ENCODE data around the gene NUDCD3. TPM values are rescaled to one million over a fixed set of nuclear protein-coding genes. Genes with fewer than 3 reads are reported as not detected.
A peak's percentile ranks its signal among the peaks of the same experiment; 100 is the strongest.

Gene NUDCD3
- total RNA-seq, 2 donors from 2014 or later: 70.8 to 108 TPM

DNA sequence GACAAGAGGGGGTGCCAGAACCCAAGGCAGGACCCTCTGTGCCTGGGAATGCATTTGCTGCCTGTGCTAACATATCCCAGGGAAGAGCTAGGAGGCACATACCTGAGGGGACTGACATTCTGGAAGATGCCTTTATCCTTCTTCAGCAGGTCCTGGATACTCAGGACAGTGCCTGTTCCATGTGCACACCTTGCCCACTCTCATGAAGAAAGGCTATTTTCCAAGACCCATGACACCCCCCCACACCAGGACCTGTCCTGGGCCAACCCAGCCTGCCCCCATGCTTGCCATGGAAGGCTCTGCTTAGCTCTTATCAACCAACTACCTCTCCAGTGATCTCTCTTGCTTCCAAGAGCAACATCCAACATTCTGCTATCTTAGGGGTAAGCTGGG, 97.8 kb downstream of the NUDCD3 start:
- Mint-ChIP-seq H3K9me3 (no peaks in the 10 kb centered on the region), H3K4me1 (ENCODE audit: low read depth in 2 of 2) (peaks cover 6 to 12% of the 10 kb centered on the region in 2 donors), H3K36me3 (peaks cover 2% of the 10 kb centered on the region), H3K4me3 (no peak overlapping the region), H3K27ac (peak overlapping the region in 1 of 2 donors; percentile 71), H3K27me3 (no peaks in the 10 kb centered on the region)
- DNase-seq (ENCODE audit: low spot score) (peak; percentile 45), ATAC-seq (no peak)

DNA sequence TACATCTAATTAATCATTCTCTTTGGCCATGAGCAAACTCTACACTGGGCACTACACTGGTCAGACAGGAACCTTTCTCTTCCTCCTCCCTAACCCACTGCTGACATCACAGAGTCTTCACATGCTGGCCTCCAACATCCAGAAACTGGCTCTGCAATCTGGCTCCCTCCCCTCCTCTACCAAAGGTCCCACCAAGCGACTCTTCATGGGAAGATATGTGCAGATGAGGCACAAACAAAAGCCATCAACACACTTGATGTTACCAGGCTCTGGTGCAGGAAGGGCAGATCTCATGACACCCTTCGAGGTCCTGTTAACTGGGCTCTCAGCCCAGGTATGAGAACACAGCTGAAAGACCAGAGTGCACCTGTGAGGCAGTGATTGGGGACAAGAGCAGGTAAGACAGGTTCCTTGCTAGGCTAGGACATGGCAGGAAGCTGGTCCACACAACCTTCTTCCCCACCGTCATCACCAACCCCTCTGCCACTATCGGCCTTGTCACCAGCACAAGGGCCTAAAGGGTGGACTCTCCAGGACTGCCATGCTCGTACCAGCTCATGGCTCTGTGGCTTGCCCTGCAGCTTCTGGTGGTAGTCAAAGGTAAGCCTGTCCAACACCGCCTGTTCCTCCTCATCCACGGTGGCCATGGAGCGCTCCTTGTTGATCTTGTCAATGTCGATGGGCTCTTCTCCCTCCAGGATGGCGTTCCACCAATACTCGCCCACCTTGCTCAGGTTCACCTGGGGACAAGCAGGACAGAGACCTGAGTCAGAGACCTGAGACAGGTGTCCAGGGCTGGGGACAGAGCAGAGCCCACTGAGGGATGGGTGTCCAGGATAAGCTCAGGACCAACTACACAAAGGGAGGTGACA, 98.5 kb downstream of the NUDCD3 start:
- peaks cover 8% of the 10 kb centered on the region for H3K36me3 Mint-ChIP-seq
- H3K27me3 Mint-ChIP-seq: no peaks in the 10 kb centered on the region
- peak; percentile 37 for DNase-seq (ENCODE audit: low spot score)
- H3K4me1 Mint-ChIP-seq (ENCODE audit: low read depth in 2 of 2): peaks cover 1 to 8% of the 10 kb centered on the region in 2 donors
- ATAC-seq: peak in 1 of 2 donors; percentile 31
- no peaks in the 10 kb centered on the region for H3K9me3 Mint-ChIP-seq
- H3K4me3 Mint-ChIP-seq: no peak overlapping the region
- H3K27ac Mint-ChIP-seq: peak overlapping the region in 1 of 2 donors; percentile 71

DNA sequence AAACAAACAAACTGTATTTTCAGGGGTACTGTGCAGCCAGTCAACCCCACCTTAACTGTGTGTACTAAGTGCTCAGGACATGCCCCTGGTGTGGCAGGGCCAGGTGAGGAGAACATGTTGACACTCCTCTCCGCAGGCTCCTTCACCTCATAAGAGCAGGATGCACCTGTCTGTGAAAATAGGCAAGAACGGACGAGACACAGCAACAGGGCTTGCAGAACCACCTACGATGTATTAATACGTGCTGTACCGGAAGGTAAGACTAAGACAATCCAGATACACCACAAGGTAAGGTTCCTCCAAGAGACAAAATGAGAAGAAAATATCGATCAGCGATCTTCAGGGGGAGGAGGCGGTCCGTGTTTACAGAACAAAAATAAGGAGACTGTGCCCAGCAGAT, 99.3 kb downstream of the NUDCD3 start:
- Mint-ChIP-seq H3K27me3 (no peaks in the 10 kb centered on the region), H3K9me3 (no peaks in the 10 kb centered on the region), H3K27ac (no peak overlapping the region), H3K4me1 (ENCODE audit: low read depth in 2 of 2) (peaks cover 0 to 4% of the 10 kb centered on the region in 2 donors), H3K4me3 (no peak overlapping the region), H3K36me3 (peaks cover 9% of the 10 kb centered on the region)
- ATAC-seq: no peak
- DNase-seq (ENCODE audit: low spot score): no peak

DNA sequence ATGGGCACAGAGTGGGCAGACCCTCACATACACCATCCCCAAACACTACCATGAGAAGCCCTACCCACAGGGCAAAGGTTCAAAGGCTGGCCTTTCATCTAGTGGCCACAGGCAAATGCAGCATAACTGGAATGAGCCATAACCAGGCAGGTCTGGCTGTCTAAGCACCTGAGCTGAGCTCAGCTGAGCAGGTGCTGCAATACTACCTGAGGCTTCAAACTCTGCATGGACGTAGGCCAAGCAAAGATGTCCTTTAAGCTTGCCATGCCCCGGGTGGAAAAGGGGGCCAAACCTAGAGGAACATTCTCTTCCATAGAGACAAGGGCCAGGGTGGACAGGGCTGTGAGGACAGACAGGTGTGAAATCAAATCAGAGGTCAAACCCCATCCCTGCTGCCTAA, 99.8 kb downstream of the NUDCD3 start:
- H3K4me1 Mint-ChIP-seq (ENCODE audit: low read depth in 2 of 2): peaks cover 0 to 4% of the 10 kb centered on the region in 2 donors
- no peak for ATAC-seq
- peaks cover 9% of the 10 kb centered on the region for H3K36me3 Mint-ChIP-seq
- H3K9me3 Mint-ChIP-seq: no peaks in the 10 kb centered on the region
- peak; percentile 13 for DNase-seq (ENCODE audit: low spot score)
- no peak overlapping the region for H3K27ac Mint-ChIP-seq
- no peak overlapping the region for H3K4me3 Mint-ChIP-seq
- H3K27me3 Mint-ChIP-seq: no peaks in the 10 kb centered on the region

DNA sequence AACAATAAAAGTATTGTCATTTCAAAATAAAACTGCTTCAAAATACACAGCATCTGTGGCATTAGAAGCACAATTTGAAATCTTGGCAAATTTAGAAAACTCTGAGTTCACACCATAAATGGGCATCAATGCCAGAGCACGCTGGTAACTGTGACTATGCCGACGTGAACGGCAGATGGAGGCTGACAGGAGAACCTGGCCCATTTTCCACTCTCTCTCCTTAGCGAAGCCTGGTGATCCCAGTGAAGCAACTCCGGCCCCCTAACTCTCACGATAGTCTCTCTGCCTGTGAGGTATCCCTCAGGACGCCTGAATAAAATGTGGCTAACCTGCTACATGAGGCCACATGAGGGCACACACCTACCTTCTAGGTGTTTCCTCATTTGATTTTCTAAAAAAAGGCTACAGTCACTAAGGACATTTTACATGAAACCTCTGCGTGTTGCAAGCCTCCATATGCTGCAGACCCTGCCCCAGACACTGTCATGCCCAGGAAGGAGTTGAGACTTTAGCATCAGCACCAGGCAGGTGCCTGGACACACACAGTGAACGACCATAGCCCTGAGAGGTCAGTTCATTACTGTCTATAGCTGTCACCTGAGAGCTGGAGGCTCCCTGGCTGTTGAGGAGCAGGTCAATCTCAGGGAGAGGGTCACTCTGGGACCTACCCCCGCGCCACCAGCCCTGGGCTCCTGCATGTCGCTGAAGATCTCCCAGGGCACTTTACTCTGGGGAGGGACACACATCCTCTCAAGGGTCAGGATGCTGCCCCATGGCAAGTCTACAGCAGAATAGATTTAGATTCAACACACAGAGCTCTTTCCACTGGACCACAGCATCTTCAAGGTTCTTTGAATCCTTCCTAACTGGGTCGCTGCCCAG, 102.1 kb downstream of the NUDCD3 start:
- Mint-ChIP-seq H3K27ac (no peak overlapping the region), H3K36me3 (peaks cover 15% of the 10 kb centered on the region)
- ATAC-seq: no peak

DNA sequence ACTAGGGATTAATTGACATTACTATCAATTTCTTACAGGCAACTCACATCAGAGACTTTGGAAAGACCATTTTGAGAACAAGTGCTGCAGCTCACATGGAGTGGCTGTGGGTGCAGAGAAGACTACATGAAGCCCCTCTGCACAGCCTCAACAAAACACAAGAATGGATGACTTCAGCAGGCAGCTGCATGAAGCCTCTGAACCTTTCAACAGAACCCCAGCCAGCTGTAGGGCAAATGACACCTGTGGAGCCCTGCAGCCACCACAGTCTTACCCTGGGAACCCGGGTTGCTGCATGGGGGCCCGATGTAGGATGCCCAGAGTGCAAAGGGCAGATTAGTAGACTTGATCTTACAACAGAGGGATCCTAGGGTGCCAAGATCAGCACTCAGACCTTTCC, 103.1 kb downstream of the NUDCD3 start:
- ATAC-seq (no peak), DNase-seq (ENCODE audit: low spot score) (no peak)
- Mint-ChIP-seq H3K9me3 (no peaks in the 10 kb centered on the region), H3K27me3 (no peaks in the 10 kb centered on the region), H3K4me3 (no peak overlapping the region), H3K27ac (no peak overlapping the region), H3K36me3 (peaks cover 15% of the 10 kb centered on the region), H3K4me1 (ENCODE audit: low read depth in 2 of 2) (no peaks in the 10 kb centered on the region)

More for the DNA sequence above, 102.1 kb downstream of the NUDCD3 start:
- peak; percentile 41 for DNase-seq (ENCODE audit: low spot score)
- Mint-ChIP-seq H3K27me3 (no peaks in the 10 kb centered on the region), H3K4me1 (ENCODE audit: low read depth in 2 of 2) (peaks cover 0 to 4% of the 10 kb centered on the region in 2 donors), H3K9me3 (no peaks in the 10 kb centered on the region), H3K4me3 (no peak overlapping the region)

DNA sequence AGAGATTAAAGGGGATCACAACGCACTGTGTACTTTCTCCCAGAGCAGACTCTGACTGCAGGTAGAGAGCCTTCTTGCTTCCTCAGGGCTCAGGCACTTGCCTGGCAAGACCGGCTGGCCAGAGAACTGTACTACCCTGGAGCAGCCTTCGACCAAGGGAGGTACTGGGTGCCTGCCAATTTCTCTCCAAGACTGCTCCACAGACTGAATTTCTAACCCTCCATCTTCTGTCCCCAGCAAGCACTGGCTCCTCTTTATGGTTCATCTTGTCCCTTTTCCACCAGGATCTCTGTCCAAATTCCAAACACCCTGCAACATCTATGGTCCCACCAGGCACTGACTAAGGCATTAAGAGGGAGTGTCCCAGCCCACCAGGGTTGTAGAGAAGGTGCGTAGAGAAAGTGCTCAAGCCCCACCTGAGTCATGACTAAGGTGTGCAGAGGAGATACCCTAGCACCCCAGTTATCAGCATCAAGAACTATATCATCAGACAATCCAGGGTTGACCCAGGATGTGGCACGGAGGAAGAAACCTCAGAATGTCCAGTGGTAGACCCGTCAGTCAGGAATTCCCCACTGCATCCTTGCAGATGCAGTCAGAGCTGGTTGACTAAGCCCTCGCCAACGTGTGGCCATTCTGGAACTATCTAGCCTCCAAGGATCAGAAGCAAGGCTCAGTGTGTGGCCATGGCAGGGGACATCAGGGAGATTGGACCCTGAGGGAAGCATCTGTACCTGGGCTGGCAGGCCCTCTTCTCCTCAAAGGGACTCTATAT, 104.1 kb downstream of the NUDCD3 start:
- DNase-seq (ENCODE audit: low spot score): peak; percentile 18
- no peak for ATAC-seq
- Mint-ChIP-seq H3K36me3 (peaks cover 15% of the 10 kb centered on the region), H3K9me3 (no peaks in the 10 kb centered on the region), H3K4me1 (ENCODE audit: low read depth in 2 of 2) (no peaks in the 10 kb centered on the region), H3K27me3 (no peaks in the 10 kb centered on the region), H3K27ac (no peak overlapping the region), H3K4me3 (no peak overlapping the region)

DNA sequence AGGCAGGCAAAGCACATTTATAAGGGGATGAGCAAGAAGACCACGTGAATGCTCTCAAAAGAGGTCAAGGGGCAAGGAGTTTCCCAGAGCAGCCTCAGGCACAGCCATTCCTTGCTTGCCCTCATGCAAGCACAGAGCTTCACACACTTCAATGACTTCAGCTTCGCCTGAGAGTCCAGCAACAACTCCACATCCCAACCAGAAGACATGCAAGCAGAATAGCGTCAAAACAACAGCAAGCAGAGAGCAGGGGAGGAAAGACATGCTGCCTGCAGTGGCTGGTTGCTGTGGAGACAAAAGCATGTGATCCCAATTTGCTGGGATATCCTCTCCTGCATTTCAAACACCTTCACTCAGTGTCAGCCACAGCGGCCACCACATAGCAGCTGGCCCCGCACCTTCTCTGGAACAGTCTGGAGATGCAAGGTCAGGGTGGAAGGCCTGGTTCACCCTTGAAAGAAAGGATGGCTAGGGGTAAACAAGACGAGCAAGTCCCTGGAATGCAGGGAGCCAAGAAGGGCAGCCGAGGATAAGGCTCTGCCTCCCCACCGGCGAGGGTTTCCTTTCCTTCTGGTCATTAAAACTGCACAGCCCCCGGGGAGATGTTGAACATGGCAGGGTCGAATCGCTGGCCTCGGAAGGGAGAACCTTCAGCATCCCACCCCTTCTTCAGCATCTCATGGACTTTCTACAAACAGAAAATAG, 104.9 kb downstream of the NUDCD3 start:
- no peaks in the 10 kb centered on the region for H3K27me3 Mint-ChIP-seq
- no peak overlapping the region for H3K4me3 Mint-ChIP-seq
- ATAC-seq: no peak
- H3K27ac Mint-ChIP-seq: no peak overlapping the region
- H3K4me1 Mint-ChIP-seq (ENCODE audit: low read depth in 2 of 2): no peaks in the 10 kb centered on the region
- peaks cover 15% of the 10 kb centered on the region for H3K36me3 Mint-ChIP-seq
- peak; percentile 28 for DNase-seq (ENCODE audit: low spot score)
- no peaks in the 10 kb centered on the region for H3K9me3 Mint-ChIP-seq

DNA sequence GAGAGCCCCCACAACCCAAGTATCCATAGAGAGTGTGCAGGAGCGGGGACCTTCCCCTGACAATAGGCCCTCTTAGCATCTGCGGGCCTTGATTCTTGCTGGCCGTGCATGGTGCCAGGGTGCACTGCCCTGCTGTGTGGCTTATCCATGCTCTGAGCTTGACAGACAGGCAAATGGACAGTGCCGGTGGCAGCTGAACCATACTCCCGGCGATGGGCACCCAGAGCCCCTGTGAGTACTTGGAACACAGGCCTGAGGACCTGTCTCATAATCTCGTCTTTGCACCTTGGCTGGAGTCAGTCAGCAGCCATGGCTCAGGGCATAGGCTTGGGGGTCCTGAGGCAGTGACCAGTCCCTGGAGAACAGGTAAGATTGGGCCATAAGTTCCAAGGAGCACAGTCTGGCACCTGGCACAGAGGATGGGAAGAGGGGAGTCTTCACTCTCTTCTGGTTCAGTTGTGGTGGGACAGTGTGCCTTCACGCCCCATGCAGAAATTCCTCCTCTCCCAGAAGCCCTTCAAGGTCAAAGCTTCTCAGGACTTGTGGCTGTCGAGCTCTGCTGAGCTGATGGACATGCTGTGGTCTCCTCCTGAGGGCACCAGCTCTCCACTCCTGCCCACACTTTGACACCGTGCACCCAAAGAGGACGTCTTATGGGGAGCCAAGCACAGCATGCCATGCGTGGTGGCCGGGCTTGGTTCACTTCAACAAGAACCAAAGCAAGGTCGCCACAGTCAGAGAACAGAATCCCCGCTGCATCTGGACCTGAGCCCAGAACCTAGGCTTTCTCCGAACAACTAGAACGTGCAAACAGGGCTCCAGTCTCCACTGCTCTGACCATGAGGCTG, 105.6 kb downstream of the NUDCD3 start:
- Mint-ChIP-seq H3K4me1 (ENCODE audit: low read depth in 2 of 2) (peaks cover 0 to under 1% of the 10 kb centered on the region in 2 donors), H3K9me3 (no peaks in the 10 kb centered on the region), H3K27ac (no peak overlapping the region), H3K36me3 (peaks cover 15% of the 10 kb centered on the region), H3K27me3 (no peaks in the 10 kb centered on the region), H3K4me3 (no peak overlapping the region)
- ATAC-seq (no peak), DNase-seq (ENCODE audit: low spot score) (peak; percentile 35)

DNA sequence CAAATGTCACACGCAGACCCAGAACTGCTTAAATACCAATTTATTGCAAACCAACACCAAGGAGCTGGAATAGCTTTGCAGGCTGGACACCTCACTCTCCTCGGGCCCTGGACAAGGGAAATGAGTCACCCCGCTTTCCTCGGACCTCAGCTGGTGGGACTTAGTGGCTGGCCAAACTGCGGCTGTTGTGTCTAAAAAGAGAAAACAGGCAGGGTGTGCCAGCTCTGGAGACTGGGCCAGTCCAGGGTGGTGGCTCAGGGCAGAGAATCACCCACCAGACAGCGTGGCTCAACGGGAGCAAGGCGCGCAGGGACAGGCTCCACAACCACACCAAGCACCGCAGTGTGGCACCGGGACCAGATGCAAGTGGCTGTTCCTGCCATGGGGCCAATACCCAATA, 106.9 kb downstream of the NUDCD3 start:
- ATAC-seq (no peak), DNase-seq (ENCODE audit: low spot score) (peak; percentile 40)
- Mint-ChIP-seq H3K27ac (no peak overlapping the region), H3K4me3 (no peak overlapping the region), H3K27me3 (no peaks in the 10 kb centered on the region), H3K9me3 (no peaks in the 10 kb centered on the region), H3K36me3 (peaks cover 15% of the 10 kb centered on the region), H3K4me1 (ENCODE audit: low read depth in 2 of 2) (peaks cover 9 to 10% of the 10 kb centered on the region in 2 donors)

DNA sequence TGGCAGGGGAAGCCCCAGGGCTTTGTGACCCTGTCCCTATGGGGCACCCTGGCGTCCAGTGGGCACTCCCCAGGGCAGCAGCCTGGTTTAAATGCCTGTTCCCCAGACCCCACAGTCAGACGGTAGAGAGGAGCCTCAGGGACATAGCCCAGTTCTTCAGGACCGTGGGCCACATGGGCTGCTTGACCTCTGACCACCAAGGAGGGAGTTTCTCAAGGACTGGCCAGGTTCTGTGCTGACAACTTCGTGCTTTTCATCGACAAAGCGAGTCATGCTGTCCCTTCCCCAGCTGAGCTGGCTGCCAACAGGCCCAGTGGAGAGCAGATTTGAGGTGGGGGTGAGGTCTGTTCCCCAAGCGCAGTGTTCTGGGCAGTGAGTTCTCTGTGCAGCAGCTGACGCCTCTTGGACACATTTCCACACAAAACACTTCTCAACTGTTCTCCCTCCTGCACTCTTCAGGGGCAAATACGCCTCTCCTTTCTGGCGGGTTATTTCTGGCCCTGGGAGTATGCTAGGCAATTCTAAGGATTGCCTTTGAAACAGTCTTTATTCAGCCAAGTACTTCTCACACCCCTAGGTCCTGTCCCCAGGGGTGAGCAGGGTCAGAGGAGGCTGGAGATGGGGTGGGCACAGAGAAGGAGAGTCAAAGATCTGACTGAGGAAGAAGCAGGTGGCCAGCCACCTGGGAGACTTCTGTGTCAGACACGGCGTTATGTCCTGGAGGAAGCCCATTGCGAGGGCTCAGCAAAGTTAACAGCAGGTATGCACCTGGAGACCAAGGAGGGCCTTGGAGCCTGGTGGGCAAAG, 107.8 kb downstream of the NUDCD3 start:
- peak; percentile 51 for DNase-seq (ENCODE audit: low spot score)
- Mint-ChIP-seq H3K9me3 (no peaks in the 10 kb centered on the region), H3K27ac (no peak overlapping the region), H3K4me3 (no peak overlapping the region), H3K36me3 (peaks cover 13% of the 10 kb centered on the region), H3K4me1 (ENCODE audit: low read depth in 2 of 2) (peaks cover 9 to 10% of the 10 kb centered on the region in 2 donors), H3K27me3 (no peaks in the 10 kb centered on the region)
- no peak for ATAC-seq

All from natural killer cell treated with Interleukin-12 subunit alpha and Interleukin-12 subunit beta and Interleukin-15 and Interleukin-18, amount 100 ng/mL, for 72 hours (primary cell).